HUES6 (cell line): Measurements from ENCODE around the gene BCL2L14.
"Not testable (repeated sequence)": the region's sequence is repeated elsewhere in the genome, so short reads cannot be mapped to it uniquely, and the experiment has no call there.

Experiments used
- H3K27ac ChIP-seq: 2 replicates; pipeline ENCODE4 v1.7.0; 2013; ENCODE audit warnings: low read depth, mild to moderate bottlenecking, low read length, inconsistent platforms
- H3K27me3 ChIP-seq: 2 replicates; pipeline ENCODE4 v1.6.1; 2013; ENCODE audit warnings: low read length; ENCODE audit not compliant: control insufficient read depth, insufficient read depth
- H3K36me3 ChIP-seq: 2 replicates; pipeline ENCODE4 v1.6.1; 2013; ENCODE audit warnings: low read length; ENCODE audit not compliant: control insufficient read depth, insufficient read depth
- H3K4me1 ChIP-seq: 2 replicates; pipeline ENCODE4 v1.6.1; 2013; ENCODE audit warnings: low read length; ENCODE audit not compliant: control insufficient read depth, insufficient read depth
- H3K4me3 ChIP-seq: 2 replicates; pipeline ENCODE4 v1.5.1; 2013; ENCODE audit warnings: low read depth, low read length
- H3K9ac ChIP-seq: one replicate; pipeline ENCODE4 v1.6.1; 2013; ENCODE audit warnings: mild to moderate bottlenecking, low read length
- H3K9me3 ChIP-seq: 2 replicates; pipeline ENCODE4 v1.6.1; 2013; ENCODE audit warnings: low read depth, low read length; ENCODE audit not compliant: control insufficient read depth, insufficient read depth

Gene BCL2L14

DNA sequence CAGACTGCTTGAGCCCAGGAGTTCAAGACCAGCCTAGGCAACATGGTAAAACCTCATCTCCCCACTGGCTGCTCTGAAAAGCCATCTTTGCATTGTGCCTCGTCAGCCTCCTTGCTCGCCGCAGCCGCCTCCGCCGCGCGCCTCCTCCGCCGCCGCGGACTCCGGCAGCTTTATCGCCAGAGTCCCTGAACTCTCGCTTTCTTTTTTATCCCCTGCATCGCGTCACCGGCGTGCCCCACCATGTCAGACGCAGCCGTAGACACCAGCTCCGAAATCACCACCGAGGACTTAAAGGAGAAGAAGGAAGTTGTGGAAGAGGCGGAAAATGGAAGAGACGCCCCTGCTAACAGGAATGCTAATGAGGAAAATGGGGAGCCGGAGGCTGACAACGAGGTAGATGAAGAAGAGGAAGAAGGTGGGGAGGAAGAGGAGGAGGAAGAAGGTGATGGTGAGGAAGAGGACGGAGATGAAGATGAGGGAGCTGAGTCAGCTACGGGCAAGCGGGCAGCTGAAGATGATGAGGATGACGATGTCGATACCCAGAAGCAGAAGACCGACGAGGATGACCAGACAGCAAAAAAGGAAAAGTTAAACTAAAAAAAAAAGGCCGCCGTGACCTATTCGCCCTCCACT lies 40.3 kb downstream of the BCL2L14 start:
- not testable (repeated sequence) for H3K27me3 ChIP-seq, H3K9ac ChIP-seq, H3K27ac ChIP-seq, H3K4me1 ChIP-seq, H3K4me3 ChIP-seq
- peaks cover 13% of the 10 kb centered on the region for H3K9me3 ChIP-seq
- H3K36me3 ChIP-seq, result peaks cover 20% of the 10 kb centered on the region

DNA sequence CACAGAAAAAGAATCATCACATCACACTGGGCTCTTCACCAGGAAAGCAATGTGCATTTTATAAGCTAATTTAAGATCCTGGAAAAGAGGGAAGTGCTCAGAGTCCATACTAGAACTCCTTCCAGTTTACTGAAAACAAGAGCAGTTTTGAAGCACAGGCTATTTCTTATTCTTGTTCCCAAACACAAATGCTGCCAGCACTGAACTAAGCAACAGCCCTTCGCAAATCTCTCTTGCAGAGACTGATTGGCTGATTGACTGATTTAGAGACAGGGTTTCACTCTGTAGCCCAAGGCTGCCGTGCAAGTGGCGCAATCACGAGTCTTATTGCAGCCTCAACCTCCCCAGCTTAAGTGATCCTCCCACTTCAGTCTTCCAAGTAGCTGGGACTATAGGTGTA lies 44.8 kb downstream of the BCL2L14 start:
- Histone ChIP-seq H3K9me3 (no peaks in the 10 kb centered on the region), H3K36me3 (peaks cover 20% of the 10 kb centered on the region), H3K4me3 (no peak overlapping the region), H3K27me3 (no peaks in the 10 kb centered on the region), H3K9ac (no peak overlapping the region), H3K27ac (no peak overlapping the region), H3K4me1 (no peaks in the 10 kb centered on the region)

DNA sequence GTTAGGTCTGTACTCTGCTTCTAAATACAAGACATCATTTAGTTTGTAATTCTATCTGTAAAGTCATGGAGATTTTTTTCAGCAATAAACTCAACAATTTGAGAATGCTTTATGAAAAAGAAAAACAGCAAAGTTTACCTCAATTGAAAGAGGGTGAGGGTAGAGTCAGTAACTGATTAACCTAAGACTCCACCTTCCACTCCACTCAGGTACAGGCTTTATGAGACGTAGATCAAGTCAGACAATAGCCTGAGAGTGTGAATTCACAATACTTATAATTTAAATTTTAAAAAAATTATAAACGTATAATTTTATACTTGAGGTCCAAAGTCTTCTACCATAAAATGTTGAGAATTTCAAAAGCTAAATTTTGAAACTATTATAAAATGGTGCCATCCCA lies 45.9 kb downstream of the BCL2L14 start:
- Histone ChIP-seq H3K4me1 (no peaks in the 10 kb centered on the region), H3K4me3 (no peak overlapping the region), H3K9ac (no peak overlapping the region), H3K27me3 (no peaks in the 10 kb centered on the region), H3K36me3 (peaks cover 30% of the 10 kb centered on the region), H3K27ac (no peak overlapping the region), H3K9me3 (no peaks in the 10 kb centered on the region)

DNA sequence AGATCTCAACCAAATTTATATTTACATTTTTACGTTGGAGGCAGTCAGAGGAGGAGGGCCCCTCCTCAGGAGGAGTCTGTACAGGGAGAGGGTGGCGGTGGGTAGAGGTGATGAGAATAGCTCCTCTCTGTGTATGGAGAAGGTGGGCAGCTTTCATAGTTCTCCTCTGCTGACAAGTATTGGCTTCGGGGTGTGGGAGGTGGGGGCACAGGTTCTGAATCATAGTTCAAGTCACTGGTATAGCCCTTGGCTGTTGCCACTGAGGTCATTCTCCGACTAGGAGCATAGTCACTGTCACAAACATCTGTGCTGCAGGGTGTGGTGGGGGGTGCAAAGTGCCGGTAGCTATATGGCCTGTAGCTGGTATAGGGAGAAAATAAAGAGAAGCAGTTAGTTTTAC lies 50.3 kb downstream of the BCL2L14 start:
- Histone ChIP-seq H3K27ac (no peak overlapping the region), H3K9ac (no peak overlapping the region), H3K27me3 (no peaks in the 10 kb centered on the region), H3K36me3 (peaks cover 61% of the 10 kb centered on the region), H3K9me3 (no peaks in the 10 kb centered on the region), H3K4me3 (no peak overlapping the region), H3K4me1 (no peaks in the 10 kb centered on the region)

DNA sequence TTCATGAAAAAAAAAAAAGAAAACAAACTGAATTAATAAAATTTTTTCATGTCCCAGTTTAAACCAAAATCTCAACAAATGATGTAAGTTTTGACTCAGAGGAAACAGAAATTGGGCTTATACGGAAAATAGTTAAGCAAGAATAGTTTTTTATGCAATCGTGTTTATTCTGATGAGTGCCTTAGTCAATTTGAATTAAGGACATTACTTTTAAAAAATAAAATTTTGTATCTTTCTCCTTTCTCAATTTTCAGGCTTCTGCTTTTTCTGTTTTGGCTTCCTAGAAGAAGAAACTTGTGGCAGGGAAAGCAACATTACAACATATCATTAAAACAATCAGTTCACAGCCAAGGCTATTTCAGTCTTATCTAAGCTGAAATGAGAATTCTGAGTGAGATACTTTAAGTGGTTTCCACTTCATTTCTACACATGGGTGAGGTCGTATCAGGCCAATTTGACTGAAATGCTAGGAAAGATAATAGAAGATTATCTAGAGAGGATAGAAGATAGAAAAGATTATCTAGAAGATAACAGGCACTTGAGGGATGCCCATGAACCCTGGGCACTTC lies 52.4 kb downstream of the BCL2L14 start:
- Histone ChIP-seq H3K9me3 (no peaks in the 10 kb centered on the region), H3K4me3 (no peak overlapping the region), H3K27ac (no peak overlapping the region), H3K9ac (no peak overlapping the region), H3K36me3 (peaks cover 77% of the 10 kb centered on the region), H3K4me1 (no peaks in the 10 kb centered on the region), H3K27me3 (no peaks in the 10 kb centered on the region)

DNA sequence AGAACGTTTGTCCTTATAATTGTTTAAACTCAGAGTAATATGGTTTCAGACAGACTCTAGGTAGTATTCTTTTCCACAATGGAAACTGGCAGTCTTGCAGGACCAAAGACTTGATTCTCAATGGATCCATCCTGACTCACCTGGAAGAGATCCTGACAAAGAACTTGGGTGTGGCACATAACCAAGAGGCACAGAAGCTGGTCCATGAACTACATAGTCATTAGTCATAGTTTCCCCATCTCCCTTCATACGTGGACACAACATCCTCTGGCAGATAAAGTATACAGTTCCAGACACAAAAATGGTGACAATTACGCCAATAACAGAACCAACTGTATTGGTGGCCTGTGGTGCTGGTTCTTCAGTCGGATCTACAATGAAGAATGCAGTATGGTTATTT lies 55.8 kb downstream of the BCL2L14 start:
- no peaks in the 10 kb centered on the region for H3K27me3 ChIP-seq
- no peak overlapping the region for H3K9ac ChIP-seq
- H3K9me3 ChIP-seq, result no peaks in the 10 kb centered on the region
- no peaks in the 10 kb centered on the region for H3K4me1 ChIP-seq
- no peak overlapping the region for H3K27ac ChIP-seq
- H3K36me3 ChIP-seq, result peaks cover 84% of the 10 kb centered on the region
- H3K4me3 ChIP-seq, result no peak overlapping the region

DNA sequence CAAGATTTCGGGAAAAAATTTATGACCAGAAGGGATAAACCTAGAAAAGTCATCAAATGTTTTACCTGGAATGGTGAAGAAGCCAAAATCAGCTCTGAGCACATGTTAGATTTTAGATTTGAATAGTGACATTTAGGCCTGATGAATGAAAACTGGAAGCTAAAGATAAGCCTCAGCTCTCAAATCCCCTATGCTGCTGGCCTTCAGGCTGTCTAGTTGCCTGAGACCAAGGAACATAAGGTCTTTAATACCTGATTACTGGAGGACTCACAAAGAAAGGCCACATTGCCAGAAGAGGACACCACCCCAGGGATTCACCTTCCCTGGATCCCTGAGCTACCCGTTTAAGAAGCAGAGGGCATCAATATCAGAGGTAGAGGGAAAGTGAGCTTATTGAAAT lies 56.6 kb downstream of the BCL2L14 start:
- H3K9ac ChIP-seq, result no peak overlapping the region
- no peaks in the 10 kb centered on the region for H3K4me1 ChIP-seq
- no peaks in the 10 kb centered on the region for H3K9me3 ChIP-seq
- peaks cover 80% of the 10 kb centered on the region for H3K36me3 ChIP-seq
- H3K27ac ChIP-seq, result no peak overlapping the region
- H3K27me3 ChIP-seq, result no peaks in the 10 kb centered on the region
- no peak overlapping the region for H3K4me3 ChIP-seq

DNA sequence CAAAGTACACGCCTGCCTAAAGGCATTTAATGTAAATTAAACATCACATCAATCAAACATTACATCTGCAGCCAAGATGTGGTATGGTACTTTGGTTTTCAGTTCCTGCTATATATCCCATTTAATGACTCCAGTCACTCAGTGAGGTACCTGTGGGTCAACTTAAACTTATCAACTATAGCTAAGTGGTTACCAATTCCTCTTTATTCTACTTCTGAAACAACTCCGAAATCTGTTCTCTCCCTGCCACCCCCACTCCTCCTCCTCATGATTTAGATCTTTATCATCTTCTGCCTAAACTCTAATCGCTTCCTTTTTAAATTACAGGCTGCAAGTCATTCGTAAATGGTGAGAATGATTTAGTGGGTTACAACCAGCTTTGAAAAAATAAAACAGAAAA lies 57.9 kb downstream of the BCL2L14 start:
- no peaks in the 10 kb centered on the region for H3K27me3 ChIP-seq
- peaks cover 70% of the 10 kb centered on the region for H3K36me3 ChIP-seq
- H3K9me3 ChIP-seq, result no peaks in the 10 kb centered on the region
- no peak overlapping the region for H3K4me3 ChIP-seq
- no peak overlapping the region for H3K9ac ChIP-seq
- H3K4me1 ChIP-seq, result no peaks in the 10 kb centered on the region
- H3K27ac ChIP-seq, result no peak overlapping the region

DNA sequence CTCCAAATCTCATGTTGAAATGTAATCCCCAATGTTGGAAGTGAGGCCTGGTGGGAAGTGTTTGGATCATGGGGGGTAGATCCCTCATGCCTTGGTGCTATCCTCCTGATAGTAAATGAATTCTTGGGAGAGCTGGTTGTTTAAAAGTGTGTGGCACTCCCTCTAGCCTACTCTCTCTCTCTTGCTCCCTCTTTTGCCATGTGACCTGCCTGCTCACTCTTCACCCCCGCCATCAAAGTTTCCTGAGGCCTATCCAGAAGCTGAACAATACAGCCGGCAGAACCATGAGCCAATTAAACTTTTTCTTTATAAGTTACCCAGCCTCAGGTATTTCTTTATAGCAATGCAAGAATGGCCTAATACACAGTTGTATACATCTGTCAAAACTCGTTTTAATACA lies 62.5 kb downstream of the BCL2L14 start:
- Histone ChIP-seq H3K4me3 (no peak overlapping the region), H3K9ac (no peak overlapping the region), H3K4me1 (no peaks in the 10 kb centered on the region), H3K9me3 (no peaks in the 10 kb centered on the region), H3K27me3 (no peaks in the 10 kb centered on the region), H3K27ac (no peak overlapping the region), H3K36me3 (peaks cover 51% of the 10 kb centered on the region)

DNA sequence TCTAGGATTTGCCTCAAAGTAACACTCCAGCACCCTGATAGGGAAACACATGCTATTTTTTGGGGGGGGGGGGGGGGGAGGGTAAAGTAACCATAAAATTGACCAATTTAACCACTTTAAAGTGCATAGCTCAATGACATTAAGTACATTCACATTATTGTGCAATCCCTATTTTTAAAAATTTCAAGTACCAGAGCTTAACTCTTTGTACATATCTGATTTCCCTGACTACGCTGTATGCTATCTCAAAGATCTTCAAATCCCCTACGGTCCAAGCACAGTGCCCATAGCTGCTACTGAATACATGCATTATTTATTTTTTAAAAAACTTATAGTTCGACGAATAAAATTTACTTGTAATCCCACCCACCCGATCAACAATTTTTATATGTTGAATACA lies 63.0 kb downstream of the BCL2L14 start:
- H3K4me3 ChIP-seq, result no peak overlapping the region
- H3K9me3 ChIP-seq, result no peaks in the 10 kb centered on the region
- H3K27ac ChIP-seq, result no peak overlapping the region
- no peaks in the 10 kb centered on the region for H3K27me3 ChIP-seq
- peaks cover 47% of the 10 kb centered on the region for H3K36me3 ChIP-seq
- no peak overlapping the region for H3K9ac ChIP-seq
- H3K4me1 ChIP-seq, result no peaks in the 10 kb centered on the region

DNA sequence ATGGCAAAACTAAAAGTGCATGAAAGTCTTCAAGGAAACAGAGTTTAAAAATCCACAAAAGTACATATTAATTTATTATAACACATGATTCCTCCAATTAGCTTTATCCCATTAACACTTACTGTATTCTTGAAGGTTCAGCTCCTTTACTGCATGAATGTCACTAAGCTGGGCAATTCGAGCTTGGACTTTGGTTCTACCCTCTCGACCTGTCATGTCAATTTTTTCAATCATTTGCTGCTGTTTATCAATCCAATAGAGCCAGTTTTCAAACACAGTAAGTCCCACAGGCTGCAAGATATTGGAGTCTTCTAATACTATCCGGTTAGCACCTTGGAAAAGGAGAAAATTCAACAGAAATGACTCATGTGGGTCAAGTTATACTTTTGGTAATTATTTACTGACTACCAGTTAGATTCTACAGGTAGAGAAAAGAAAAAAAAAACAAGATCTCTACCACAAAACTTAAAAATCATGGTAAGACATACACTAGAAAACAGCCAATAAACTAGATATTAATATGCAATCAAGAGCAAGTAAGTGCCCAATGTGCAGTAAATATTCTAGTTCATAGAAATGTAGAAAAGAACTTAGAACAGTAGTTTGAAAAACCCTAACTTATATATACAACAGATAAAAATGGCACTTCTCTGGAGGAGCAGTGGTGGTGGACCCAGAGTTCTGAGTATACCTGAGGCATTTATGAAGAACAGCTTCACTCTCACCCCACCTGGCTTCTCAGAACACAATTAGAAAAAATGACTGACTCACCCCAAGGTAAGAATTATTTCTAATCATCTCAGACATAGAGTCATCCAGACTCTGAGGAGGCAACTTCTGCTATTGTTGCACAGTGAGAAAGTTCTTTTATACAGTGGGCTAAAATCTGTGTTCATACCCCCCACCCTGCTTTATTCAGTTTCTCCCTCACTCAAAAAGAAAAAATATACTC lies 67.7 kb downstream of the BCL2L14 start:
- Histone ChIP-seq H3K4me3 (no peak overlapping the region), H3K4me1 (no peaks in the 10 kb centered on the region)

More for the DNA sequence above, 67.7 kb downstream of the BCL2L14 start:
- no peak overlapping the region for H3K27ac ChIP-seq
- H3K9me3 ChIP-seq, result no peaks in the 10 kb centered on the region
- no peak overlapping the region for H3K9ac ChIP-seq
- peaks cover 45% of the 10 kb centered on the region for H3K36me3 ChIP-seq
- H3K27me3 ChIP-seq, result no peaks in the 10 kb centered on the region
